Esophagus muscularis mucosa (tissue), 4 donors: ENCODE results near the gene NBDY.

ENCODE experiments used
- CTCF ChIP-seq, 3 experiments: fragments of 200-600 bp in 2 of 3; fragments of 450-650 bp in 1 of 3; sonication (generic) in 2 of 3; IDR thresholded peaks; one replicate each; pipeline ENCODE4 v1.5.1; 2017 to 2019; ENCODE audit warnings: antibody characterized with exemption in 3 of 3, mild to moderate bottlenecking in 2 of 3, moderate library complexity in 1 of 3
- EP300 ChIP-seq: sonication (generic); formaldehyde crosslinking; IDR thresholded peaks from one replicate; pipeline ENCODE4 v1.6.1; 2017; ENCODE audit warnings: antibody characterized with exemption
- POLR2A ChIP-seq: fragments of 450-650 bp; IDR thresholded peaks from one replicate; pipeline ENCODE4 v1.6.1; 2017; ENCODE audit warnings: antibody characterized with exemption, moderate library complexity, mild to moderate bottlenecking, low read depth
- POLR2AphosphoS5 ChIP-seq, 2 donors: sonication (generic); formaldehyde crosslinking; IDR thresholded peaks; one replicate each; pipeline ENCODE4 v1.6.1; 2017; ENCODE audit warnings: antibody characterized with exemption in 2 of 2

GRCh38 chrX:56857042-56857441 is 128.0 kb downstream of the NBDY start:
- TF ChIP-seq POLR2A (no peak), CTCF (IDR thresholded peaks at IDR 0.05) (no peak), POLR2AphosphoS5 (IDR thresholded peaks at IDR 0.05) (no peak), EP300 (no peak)
